HG02642 (cell line): ENCODE results near the gene ISL2.

ENCODE experiments used
- ATAC-seq: cut with Tn5 transposase; IDR thresholded peaks from one replicate; pipeline ENCODE4 v1.9.1; 2021; ENCODE audit warnings: mild to moderate bottlenecking; ENCODE audit not compliant: unreplicated experiment, poor library complexity

The ISL2 gene

DNA sequence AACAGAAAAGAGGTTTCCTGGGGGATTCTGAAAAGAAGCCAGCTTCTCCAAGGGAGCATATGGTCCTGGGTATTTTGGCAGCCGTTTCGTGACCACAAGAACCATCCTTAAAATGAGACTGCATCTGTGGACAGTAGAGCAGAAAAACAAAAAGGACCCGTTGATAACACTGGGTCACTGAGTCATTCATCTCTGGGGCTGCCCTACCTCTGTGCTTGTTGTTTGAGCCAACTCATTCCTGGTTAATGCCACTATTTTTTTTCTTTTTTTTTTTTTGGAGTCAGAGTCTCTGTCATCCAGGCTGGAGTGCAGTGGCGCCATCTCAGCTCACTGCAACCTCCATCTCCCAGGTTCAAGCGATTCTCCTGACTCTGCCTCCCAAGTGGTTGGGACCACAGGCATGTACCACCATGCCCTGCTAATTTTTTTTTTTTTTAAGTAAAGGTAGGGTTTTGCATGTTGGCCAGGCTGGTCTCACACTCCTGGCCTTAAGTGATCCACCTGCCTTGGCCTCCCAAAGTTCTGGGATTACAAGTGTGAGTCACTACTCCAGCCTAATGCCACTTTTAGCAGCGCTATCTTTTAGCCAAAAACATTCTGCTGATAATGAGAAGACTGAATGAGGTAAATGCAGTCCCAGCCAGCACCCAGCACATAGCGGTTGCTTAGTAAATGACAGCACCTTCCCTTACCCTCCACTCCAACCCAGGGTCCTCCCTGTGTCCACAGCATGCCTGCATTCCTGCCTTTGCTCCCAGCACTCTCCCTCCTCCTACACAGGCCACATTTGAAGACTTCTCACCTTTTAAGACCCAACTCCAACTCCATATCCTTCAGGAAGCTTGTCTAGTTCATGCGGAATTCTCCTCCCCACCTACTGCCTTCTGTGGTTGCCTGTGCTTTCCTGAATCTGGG is 9.1 kb upstream of the ISL2 start:
- ATAC-seq, result no peak

DNA sequence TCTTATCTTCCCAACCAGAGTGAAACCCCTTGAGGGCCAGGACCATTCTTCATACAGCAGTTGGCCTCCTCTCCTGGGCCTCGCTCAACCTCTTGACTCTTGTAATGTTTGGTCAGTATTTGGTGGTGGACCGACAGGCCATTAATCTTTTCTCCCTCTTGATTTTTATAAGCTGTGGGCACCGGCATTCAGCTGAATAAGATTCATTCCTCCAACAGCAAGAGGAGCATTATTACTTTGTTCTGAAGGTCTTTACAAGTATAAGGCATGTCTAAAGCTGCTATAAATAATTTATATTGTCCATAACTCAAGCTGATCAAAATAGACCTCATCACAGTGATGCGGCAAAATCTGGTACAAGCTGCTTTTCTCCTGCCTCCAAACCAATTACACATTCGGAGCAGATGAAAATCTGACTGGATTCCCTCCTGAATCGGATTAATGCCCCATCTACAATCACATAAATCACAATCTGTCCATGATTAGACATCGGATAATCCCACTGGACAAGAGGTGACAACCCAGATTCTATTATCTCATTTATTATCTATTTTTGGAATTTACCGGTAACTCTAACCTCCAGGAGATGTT is 8.4 kb upstream of the ISL2 start:
- no peak for ATAC-seq

- ATAC-seq, result no peak
These were observed 7.6 kb upstream of the ISL2 start for GRCh38 chr15:76328958-76329357.

- ATAC-seq, result no peak
These were observed 6.4 kb upstream of the ISL2 start for GRCh38 chr15:76330080-76330680.

GRCh38 chr15:76332796-76333195 is 3.8 kb upstream of the ISL2 start:
- no peak for ATAC-seq

DNA sequence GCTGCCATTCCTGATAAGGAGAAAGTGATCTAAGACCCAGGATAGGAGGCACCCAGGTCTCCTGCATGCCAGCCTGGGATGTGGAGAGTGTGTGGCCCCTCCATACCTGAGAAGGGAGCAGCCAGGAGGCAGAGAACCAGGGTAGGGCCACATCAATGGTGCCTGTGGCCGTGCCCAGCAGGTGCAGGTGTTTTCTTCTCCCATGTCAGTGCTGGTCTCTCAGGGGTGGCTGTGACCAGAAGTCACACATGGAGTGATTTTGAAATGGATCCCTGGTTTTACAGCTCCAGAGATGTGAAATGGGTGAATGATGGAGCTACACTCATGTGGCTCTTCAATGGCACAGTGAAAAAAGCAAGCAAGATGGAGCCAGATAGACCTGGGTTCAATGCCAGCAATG is 3.3 kb upstream of the ISL2 start:
- ATAC-seq, result no peak

DNA sequence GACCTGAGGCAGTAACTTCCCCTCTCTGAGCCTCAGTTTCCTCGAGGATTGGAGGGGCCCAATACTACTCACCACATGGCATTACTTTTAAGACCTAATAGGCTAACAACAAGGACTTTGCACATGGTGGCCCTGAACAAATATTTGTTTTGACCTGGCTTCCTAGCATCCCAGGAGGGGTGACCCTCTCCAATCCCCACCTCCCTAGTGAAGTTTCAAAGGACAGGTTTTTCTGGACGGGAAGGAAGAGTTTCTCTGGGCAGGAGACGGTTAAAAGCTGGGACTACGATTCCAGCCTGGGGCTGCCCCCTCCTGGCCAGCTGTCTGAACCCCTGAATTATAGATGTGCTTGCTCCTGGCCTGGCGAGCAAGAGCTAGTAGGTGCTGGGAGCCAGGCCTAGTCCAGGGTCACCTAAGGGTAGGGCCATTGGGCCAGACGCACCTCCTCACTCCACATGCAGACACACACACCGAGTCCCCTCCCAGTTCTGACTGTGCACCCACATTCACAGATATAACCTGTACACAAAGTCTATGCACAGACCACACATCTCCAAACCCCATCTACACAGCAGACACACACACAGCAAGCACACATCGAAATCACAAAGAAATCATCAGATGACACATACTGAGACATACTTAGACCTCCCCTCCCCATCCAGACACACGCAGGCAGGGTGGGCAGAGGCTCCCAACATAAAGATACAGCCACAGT is 2.7 kb upstream of the ISL2 start:
- ATAC-seq, result no peak

DNA sequence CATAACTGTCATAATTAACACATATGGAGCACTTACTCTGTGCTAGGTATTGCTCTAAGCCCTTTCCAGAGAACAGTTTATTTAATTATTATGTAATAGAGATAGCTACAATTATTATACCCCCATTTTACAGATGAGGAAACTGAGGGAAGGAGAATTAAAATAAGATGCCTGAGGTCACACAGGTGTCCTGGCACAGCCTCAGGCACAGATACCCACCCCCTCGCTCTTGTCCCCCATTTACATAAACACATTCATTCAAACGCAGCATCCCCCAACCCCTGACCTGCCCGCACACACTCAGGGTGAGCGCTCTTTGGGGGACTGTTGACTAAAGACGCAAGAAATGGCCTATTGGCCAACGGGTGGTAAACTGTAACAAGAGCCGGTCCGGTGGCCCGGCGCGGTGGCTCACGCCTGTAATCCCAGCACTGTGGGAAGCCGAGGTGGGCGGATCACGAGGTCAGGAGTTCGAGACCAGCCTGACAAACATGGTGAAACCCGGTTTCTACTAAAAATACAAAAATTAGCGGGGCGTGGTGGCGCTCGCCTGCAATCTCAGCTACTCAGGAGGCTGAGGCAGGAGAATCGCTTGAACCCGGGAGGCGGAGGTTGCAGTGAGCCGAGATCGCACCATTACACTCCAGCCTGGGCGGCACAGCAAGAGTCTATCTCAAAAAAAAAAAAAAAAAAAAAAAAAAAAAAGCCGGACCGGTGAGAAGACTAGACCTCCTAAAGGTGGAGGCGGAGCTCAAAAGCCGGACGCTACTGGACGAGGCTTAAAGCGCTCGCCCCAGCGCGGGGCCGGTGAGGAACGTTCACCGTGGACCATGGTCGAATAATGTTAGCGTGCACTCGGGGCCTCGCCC is 1.9 kb upstream of the ISL2 start:
- ATAC-seq, result no peak

- ATAC-seq, result no peak
These were observed 993 bp upstream of the ISL2 start for GRCh38 chr15:76335307-76336253.

DNA sequence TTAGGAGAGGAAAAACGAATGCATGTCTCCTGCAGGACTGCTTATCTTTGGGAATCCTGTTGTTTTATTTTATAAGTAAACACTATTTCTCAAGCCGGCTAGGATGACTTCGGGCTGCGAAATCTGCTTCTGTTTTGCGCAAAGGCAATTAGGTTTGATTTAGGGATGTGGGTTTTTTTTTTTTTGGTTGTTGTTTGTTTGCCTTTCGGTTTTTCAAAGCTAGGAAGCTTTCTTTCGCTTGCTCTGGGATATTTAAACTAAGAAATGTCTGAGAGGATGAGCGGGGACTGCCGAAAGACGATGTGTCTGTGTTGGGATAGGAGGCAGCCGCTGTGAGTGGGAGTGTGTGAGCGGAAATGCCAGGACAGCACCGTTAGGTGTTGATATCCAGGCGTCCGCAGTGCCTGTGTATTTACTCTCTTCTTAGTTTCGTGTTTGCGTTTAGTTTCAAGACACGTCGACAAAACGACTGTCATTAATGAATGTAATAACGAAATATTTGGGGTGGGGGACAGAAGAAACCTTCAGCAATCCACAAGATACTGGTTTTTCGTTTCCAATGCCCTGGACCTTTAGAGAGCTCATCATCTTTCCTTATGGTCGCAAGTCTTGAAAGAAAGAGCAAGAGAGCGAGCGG is 604 bp downstream of the ISL2 start:
- ATAC-seq, result no peak

GRCh38 chr15:76337696-76338485 is 1.3 kb downstream of the ISL2 start:
- ATAC-seq, result no peak

DNA sequence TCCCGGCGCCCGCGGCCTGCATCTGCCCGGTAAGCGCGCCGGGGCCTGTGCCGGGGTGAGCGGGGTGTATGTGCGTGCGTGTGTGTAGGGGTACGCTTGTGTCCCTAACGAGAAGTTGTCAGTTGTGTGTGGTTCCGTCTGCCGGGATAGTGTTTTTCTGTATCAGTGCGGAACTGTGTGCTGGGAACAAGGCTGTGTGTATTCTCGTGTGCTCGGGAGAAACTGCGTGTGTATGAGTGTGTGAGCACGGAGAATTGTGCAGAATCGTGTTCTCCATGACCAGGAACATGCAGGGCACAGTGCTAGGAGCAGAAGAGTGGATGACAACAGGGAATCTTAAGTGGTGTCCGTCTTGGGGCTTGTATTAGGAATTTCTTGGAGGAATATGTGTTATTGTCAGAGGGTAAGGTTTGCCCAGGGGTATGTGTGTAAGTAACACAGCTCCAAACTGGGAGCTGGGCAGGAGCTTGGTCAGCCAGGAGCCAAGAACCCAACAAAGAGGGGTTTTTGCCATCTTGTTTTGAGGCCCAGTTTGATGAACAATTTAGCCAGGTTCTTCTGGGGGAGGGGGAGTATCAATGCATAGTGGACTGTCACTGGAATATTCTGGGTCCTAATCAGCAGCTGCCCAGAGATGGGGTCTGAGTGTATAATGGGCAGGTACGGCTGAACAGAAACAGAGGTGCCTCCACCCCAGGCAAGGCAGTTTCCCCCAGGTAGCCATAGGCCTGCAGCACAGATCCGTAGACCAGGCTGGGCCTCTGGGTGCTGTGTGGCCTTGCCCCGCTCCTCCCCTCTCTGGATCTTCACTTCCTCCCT is 2.1 kb downstream of the ISL2 start:
- ATAC-seq, result no peak

- no peak for ATAC-seq
These were observed 3.0 kb downstream of the ISL2 start for GRCh38 chr15:76339305-76340197.

- no peak for ATAC-seq
These were observed 3.7 kb downstream of the ISL2 start for GRCh38 chr15:76340198-76340802.

DNA sequence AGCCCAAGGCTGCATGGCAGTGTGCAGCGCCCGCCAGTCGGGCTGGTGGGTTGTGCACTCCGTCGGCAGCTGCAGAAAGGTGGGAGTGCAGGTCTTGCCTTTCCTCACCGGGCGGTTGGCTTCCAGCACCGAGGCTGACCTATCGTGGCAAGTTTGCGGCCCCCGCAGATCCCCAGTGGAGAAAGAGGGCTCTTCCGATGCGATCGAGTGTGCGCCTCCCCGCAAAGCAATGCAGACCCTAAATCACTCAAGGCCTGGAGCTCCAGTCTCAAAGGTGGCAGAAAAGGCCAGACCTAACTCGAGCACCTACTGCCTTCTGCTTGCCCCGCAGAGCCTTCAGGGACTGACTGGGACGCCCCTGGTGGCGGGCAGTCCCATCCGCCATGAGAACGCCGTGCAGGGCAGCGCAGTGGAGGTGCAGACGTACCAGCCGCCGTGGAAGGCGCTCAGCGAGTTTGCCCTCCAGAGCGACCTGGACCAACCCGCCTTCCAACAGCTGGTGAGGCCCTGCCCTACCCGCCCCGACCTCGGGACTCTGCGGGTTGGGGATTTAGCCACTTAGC is 4.3 kb downstream of the ISL2 start:
- no peak for ATAC-seq
